Measurements from ENCODE around the gene ATP2C2.
"Not testable (repeated sequence)": the region's sequence is repeated elsewhere in the genome, so short reads cannot be mapped to it uniquely, and the experiment has no call there.

ATP2C2 gene

GRCh38 chr16:84423416-84423837, 55.1 kb downstream of the ATP2C2 start:
- FAIRE-seq = no peak

- no peak for FAIRE-seq
These were observed 57.4 kb downstream of the ATP2C2 start for GRCh38 chr16:84425696-84426095.

- FAIRE-seq = no peak
These were observed 58.5 kb downstream of the ATP2C2 start for GRCh38 chr16:84426804-84427203.

GRCh38 chr16:84427553-84427952, 59.2 kb downstream of the ATP2C2 start:
- FAIRE-seq = no peak

- FAIRE-seq = no peak
These were observed 62.5 kb downstream of the ATP2C2 start for GRCh38 chr16:84430860-84431259.

- no peak for FAIRE-seq
These were observed 66.5 kb downstream of the ATP2C2 start for GRCh38 chr16:84434800-84435199.

GRCh38 chr16:84436196-84436595, 67.9 kb downstream of the ATP2C2 start:
- no peak for FAIRE-seq

GRCh38 chr16:84438971-84439696, 70.8 kb downstream of the ATP2C2 start:
- FAIRE-seq = no peak

GRCh38 chr16:84442416-84443145, 74.2 kb downstream of the ATP2C2 start:
- FAIRE-seq = no peak

GRCh38 chr16:84443166-84443802, 74.9 kb downstream of the ATP2C2 start:
- FAIRE-seq = no peak

- FAIRE-seq = no peak
These were observed 76.1 kb downstream of the ATP2C2 start for GRCh38 chr16:84444476-84444875.

GRCh38 chr16:84446084-84446483, 77.7 kb downstream of the ATP2C2 start:
- no peak for FAIRE-seq

- no peak for FAIRE-seq
These were observed 78.5 kb downstream of the ATP2C2 start for GRCh38 chr16:84446596-84447392.

- FAIRE-seq = no peak
These were observed 80.1 kb downstream of the ATP2C2 start for GRCh38 chr16:84448444-84448843.

GRCh38 chr16:84449156-84450140, 81.1 kb downstream of the ATP2C2 start:
- FAIRE-seq = no peak

- FAIRE-seq = no peak
These were observed 82.0 kb downstream of the ATP2C2 start for GRCh38 chr16:84450176-84450865.

- not testable (repeated sequence) for FAIRE-seq
These were observed 82.8 kb downstream of the ATP2C2 start for GRCh38 chr16:84451010-84451676.

GRCh38 chr16:84451781-84452180, 83.4 kb downstream of the ATP2C2 start:
- FAIRE-seq = no peak

GRCh38 chr16:84453061-84453752, 84.9 kb downstream of the ATP2C2 start:
- FAIRE-seq = no peak

- no peak for FAIRE-seq
These were observed 86.3 kb downstream of the ATP2C2 start for GRCh38 chr16:84454611-84455010.
